B cell (primary cell): ENCODE measurements around the gene RNF152. TPM values are rescaled to one million over a fixed set of nuclear protein-coding genes. Genes with fewer than 3 reads are reported as not detected.

Experiments
- ATAC-seq: fragments of 200-7000 bp; cut with Tn5 transposase; one replicate; pipeline ENCODE4 v1.10.0; 2021; ENCODE audit warnings: low read depth, mild to moderate bottlenecking, moderate number of reproducible peaks, moderate library complexity
- CTCF ChIA-PET: fragments of 350-600 bp; sonication (Branson Sonifier 250); formaldehyde crosslinking; loops from one replicate; lab custom pipeline; 2021; ENCODE audit warnings: antibody characterized with exemption, inconsistent platforms; lab: Charles Lee
- POLR2A ChIA-PET: fragments of 350-600 bp; sonication (Branson Sonifier 250); formaldehyde crosslinking; loops from one replicate; lab custom pipeline; 2021; ENCODE audit warnings: antibody characterized with exemption; lab: Charles Lee
- DNase-seq: peaks from one replicate; pipeline ENCODE4 v3.0.0; 2013
- H2AFZ ChIP-seq: 2 replicates; pipeline ENCODE4 v1.6.1; 2012; ENCODE audit warnings: mild to moderate bottlenecking, low read depth, low read length; ENCODE audit not compliant: insufficient read depth, poor library complexity, severe bottlenecking
- H3K27ac ChIP-seq, 2 donors: 1 replicate in 1 of 2; 2 replicates in 1 of 2; pipeline ENCODE4 v1.5.1; 2012 to 2013; ENCODE audit warnings: low read length in 2 of 2, mild to moderate bottlenecking in 2 of 2, moderate library complexity in 1 of 2
- H3K27me3 ChIP-seq, 4 experiments: fragments of 200-600 bp in 1 of 4; sonication (generic) in 1 of 4; replicated peaks in 1 of 4; 1 replicate in 2 of 4; 2 replicates in 2 of 4; pipeline versions ENCODE4 v1.6.1 to v1.7.0; 2013 to 2016; ENCODE audit warnings: low read length in 3 of 4, mild to moderate bottlenecking in 2 of 4, mixed read lengths in 1 of 4, moderate library complexity in 1 of 4; ENCODE audit not compliant: insufficient read depth in 4 of 4, control insufficient read depth in 3 of 4; ENCODE audit errors: control extremely low read depth in 1 of 4
- H3K36me3 ChIP-seq, 2 experiments: replicated peaks in 1 of 2; 1 replicate in 1 of 2; 2 replicates in 1 of 2; pipeline versions ENCODE4 v1.6.1 to v1.7.1; 2013; ENCODE audit warnings: low read length in 1 of 2; ENCODE audit not compliant: insufficient read depth in 2 of 2, control insufficient read depth in 1 of 2; ENCODE audit errors: control extremely low read depth in 1 of 2, extremely low read depth in 1 of 2
- H3K4me1 ChIP-seq, 2 donors: fragments of 200-600 bp in 1 of 2; sonication (generic) in 1 of 2; 1 replicate in 1 of 2; 2 replicates in 1 of 2; pipeline versions ENCODE4 v1.5.1 to v1.6.1; 2013 to 2017; ENCODE audit warnings: low read length in 2 of 2; ENCODE audit not compliant: control insufficient read depth in 2 of 2, insufficient read depth in 2 of 2
- H3K4me2 ChIP-seq: replicated peaks from 2 replicates; pipeline ENCODE3; 2012; ENCODE audit warnings: mild to moderate bottlenecking, low read depth, low read length; ENCODE audit not compliant: poor library complexity, severe bottlenecking
- H3K4me3 ChIP-seq, 5 experiments: fragments of 200-600 bp in 1 of 5; sonication (generic) in 1 of 5; 1 replicate in 3 of 5; 2 replicates in 2 of 5; pipeline versions ENCODE4 v1.5.1 to v1.7.0; 2011 to 2016; ENCODE audit warnings: low read length in 4 of 5, mild to moderate bottlenecking in 4 of 5, low read depth in 2 of 5, control low read depth in 1 of 5, moderate library complexity in 1 of 5; ENCODE audit not compliant: insufficient read depth in 1 of 5; ENCODE audit errors: control extremely low read depth in 1 of 5, extremely low read depth in 1 of 5
- H3K79me2 ChIP-seq: fragments of 200-600 bp; sonication (generic); one replicate; pipeline ENCODE4 v1.6.0; 2016; ENCODE audit warnings: low read length; ENCODE audit not compliant: control insufficient read depth, insufficient read depth
- H3K9ac ChIP-seq: fragments of 200-600 bp; sonication (generic); 2 replicates; pipeline ENCODE4 v1.6.1; 2017; ENCODE audit warnings: mild to moderate bottlenecking, low read length, moderate library complexity
- H3K9me3 ChIP-seq, 3 donors: one replicate each; pipeline versions ENCODE4 v1.6.1 to v1.7.1; 2013; ENCODE audit warnings: low read length in 2 of 3; ENCODE audit not compliant: control insufficient read depth in 2 of 3, insufficient read depth in 1 of 3; ENCODE audit errors: control extremely low read depth in 1 of 3
- H4K20me1 ChIP-seq: 2 replicates; pipeline ENCODE4 v1.6.0; 2012; ENCODE audit warnings: mild to moderate bottlenecking, low read length; ENCODE audit not compliant: insufficient read depth, control insufficient read depth, poor library complexity, severe bottlenecking
- H3K27ac Mint-ChIP-seq: one replicate; pipeline ENCODE4 v1.8.0; 2021; ENCODE audit warnings: mixed read lengths
- H3K27me3 Mint-ChIP-seq: one replicate; pipeline ENCODE4 v1.8.0; 2021; ENCODE audit warnings: mixed read lengths
- H3K4me1 Mint-ChIP-seq: one replicate; pipeline ENCODE4 v1.8.0; 2021; ENCODE audit warnings: mixed read lengths
- H3K4me3 Mint-ChIP-seq: one replicate; pipeline ENCODE4 v1.8.0; 2021; ENCODE audit warnings: mixed read lengths
- H3K9me3 Mint-ChIP-seq: one replicate; pipeline ENCODE4 v1.8.0; 2022; ENCODE audit warnings: mixed read lengths; ENCODE audit not compliant: insufficient read depth
- EZH2 ChIP-seq: IDR thresholded peaks from 2 replicates; pipeline ENCODE4 v1.6.1; 2012; ENCODE audit warnings: borderline replicate concordance, low read depth, mild to moderate bottlenecking, moderate library complexity, low read length; ENCODE audit not compliant: insufficient read depth, poor library complexity, severe bottlenecking
- WGBS: methylation state at CpG from one replicate; pipeline ENCODE4 v1.1.5; 2013; ENCODE audit warnings: missing lambda C conversion rate; ENCODE audit not compliant: insufficient coverage; 5-methylcytosine and 5-hydroxymethylcytosine counted together
- intact Hi-C: fragments of 100-400 bp; cut with micrococcal nuclease; formaldehyde crosslinking; loops from one replicate; pipeline ENCODE4 v1.10.0; 2022
- polyA plus RNA-seq: library from polyadenylated mRNA; depleted of rRNA; stranded (reverse); fragments of >200 nt; gene quantifications from 2 replicates; pipeline ENCODE4 v1.2.3, GENCODE V29; 2012
- total RNA-seq, 2 donors: library from RNA; stranded (reverse); fragments of 120-200 nt in 1 of 2; gene quantifications; 1 replicate in 1 of 2; 2 replicates in 1 of 2; pipeline versions ENCODE4 v1.2.3 to v1.2.4, GENCODE V29; 2013 to 2022
- TF ChIP-seq, protein P1 (sequence below): fragments of 200-600 bp; IDR thresholded peaks from one replicate; pipeline ENCODE4 v1.8.0; 2022; ENCODE audit warnings: antibody characterized with exemption, mild to moderate bottlenecking

The RNF152 gene
- total and polyA plus RNA-seq, 2 donors (not counting 1 experiment from before 2014, with no cell fraction given): 0.49 TPM; not detected in 1

DNA sequence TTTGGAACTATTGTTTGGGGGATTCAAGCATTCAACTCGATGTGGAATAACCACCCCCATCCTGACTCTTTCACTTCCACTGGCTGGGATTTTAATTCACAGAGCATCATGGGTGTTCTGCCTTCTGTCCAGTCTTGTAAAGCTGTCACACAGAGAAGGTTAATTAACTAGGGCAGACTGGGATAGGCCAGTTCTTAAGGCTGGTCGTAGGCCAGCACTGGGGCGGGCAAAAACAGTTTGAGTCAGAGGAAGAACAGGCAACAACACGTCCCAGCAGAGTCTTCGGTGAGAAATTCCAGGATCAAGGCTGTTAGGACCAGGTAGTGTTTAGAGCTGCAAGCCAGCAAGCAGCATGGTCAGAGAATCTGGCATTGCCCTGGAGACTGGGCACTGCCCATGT lies 4.0 kb upstream of the RNF152 start:
- Histone ChIP-seq H3K4me3 (no peak overlapping the region), H2AFZ (no peak overlapping the region), H3K79me2 (no peaks in the 10 kb centered on the region), H3K27me3 (peaks cover 0 to 46% (median 24%) of the 10 kb centered on the region in 4 experiments), H3K27ac (no peak overlapping the region), H3K9ac (no peak overlapping the region), H3K9me3 (peaks cover 0 to 6% (median 0%) of the 10 kb centered on the region in 3 donors), H3K4me2 (no peak overlapping the region), H3K4me1 (peaks cover 18 to 20% of the 10 kb centered on the region in 2 donors), H4K20me1 (no peaks in the 10 kb centered on the region), H3K36me3 (no peaks in the 10 kb centered on the region)
- Mint-ChIP-seq H3K4me3 (no peak overlapping the region), H3K9me3 (no peaks in the 10 kb centered on the region), H3K27me3 (peaks cover 50% of the 10 kb centered on the region), H3K4me1 (peaks cover 14% of the 10 kb centered on the region), H3K27ac (no peak overlapping the region)
- ChIA-PET CTCF (no interaction called here), POLR2A (no interaction called here)
- no peak for ATAC-seq
- 71% methylated on average over 5 of the region's 5 CpGs for WGBS
- intact Hi-C loops: no loop called here
- TF ChIP-seq EZH2: no peak
- TF ChIP-seq, protein P1, sequence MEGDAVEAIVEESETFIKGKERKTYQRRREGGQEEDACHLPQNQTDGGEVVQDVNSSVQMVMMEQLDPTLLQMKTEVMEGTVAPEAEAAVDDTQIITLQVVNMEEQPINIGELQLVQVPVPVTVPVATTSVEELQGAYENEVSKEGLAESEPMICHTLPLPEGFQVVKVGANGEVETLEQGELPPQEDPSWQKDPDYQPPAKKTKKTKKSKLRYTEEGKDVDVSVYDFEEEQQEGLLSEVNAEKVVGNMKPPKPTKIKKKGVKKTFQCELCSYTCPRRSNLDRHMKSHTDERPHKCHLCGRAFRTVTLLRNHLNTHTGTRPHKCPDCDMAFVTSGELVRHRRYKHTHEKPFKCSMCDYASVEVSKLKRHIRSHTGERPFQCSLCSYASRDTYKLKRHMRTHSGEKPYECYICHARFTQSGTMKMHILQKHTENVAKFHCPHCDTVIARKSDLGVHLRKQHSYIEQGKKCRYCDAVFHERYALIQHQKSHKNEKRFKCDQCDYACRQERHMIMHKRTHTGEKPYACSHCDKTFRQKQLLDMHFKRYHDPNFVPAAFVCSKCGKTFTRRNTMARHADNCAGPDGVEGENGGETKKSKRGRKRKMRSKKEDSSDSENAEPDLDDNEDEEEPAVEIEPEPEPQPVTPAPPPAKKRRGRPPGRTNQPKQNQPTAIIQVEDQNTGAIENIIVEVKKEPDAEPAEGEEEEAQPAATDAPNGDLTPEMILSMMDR: no peak
- no peak for DNase-seq

DNA sequence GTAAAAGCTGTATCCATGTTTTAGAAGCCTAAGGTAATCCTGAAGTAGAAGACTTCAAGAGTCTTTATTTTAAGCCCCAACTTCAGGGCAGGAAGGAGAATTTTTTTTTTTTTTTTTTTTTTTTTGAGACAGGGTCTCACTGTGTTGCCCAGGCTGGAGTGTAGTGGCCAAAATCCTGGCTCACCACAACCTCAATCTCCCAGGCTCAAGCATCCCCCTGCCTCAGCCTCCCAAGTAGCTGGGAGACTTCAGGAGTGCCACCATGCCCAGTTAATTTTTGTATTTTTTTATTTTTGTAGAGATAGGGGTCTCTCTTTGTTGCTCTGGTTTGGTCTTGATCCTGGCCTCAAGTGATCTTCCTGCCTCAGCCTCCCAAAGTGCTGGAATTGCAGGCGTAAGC lies 3.3 kb upstream of the RNF152 start:
- H3K27me3 ChIP-seq: peaks cover 0 to 40% (median 25%) of the 10 kb centered on the region in 4 experiments
- H3K4me1 ChIP-seq: peaks cover 18 to 20% of the 10 kb centered on the region in 2 donors
- ChIA-PET POLR2A (no interaction called here), CTCF (no interaction called here)
- Mint-ChIP-seq H3K4me3 (peak overlapping the region; percentile 23), H3K4me1 (peaks cover 14% of the 10 kb centered on the region), H3K27ac (no peak overlapping the region), H3K27me3 (peaks cover 51% of the 10 kb centered on the region), H3K9me3 (no peaks in the 10 kb centered on the region)
- H3K36me3 ChIP-seq: no peaks in the 10 kb centered on the region
- DNase-seq (no peak), ATAC-seq (no peak)
- H3K9ac ChIP-seq: no peak overlapping the region
- H3K4me2 ChIP-seq: no peak overlapping the region
- no peaks in the 10 kb centered on the region for H4K20me1 ChIP-seq
- H2AFZ ChIP-seq: no peak overlapping the region
- H3K4me3 ChIP-seq: no peak overlapping the region
- peaks cover 0 to 6% (median 0%) of the 10 kb centered on the region in 3 donors for H3K9me3 ChIP-seq
- no peak for TF ChIP-seq EZH2
- TF ChIP-seq, protein P1: no peak
- no peaks in the 10 kb centered on the region for H3K79me2 ChIP-seq
- intact Hi-C loops: no loop called here
- WGBS: 100% methylated on average over 1 of the region's 1 CpG
- H3K27ac ChIP-seq: no peak overlapping the region
